Measurements from ENCODE around the gene SDR39U1.

GRCh38 chr14:24408764-24409163 lies 33.8 kb downstream of the SDR39U1 start:
- TF ChIP-seq CTCF (IDR thresholded peaks at IDR 0.05; ENCODE audit: low read depth, low read length, poor library complexity, severe bottlenecking) (no peak), EZH2phosphoT487 (IDR thresholded peaks at IDR 0.05; ENCODE audit: borderline replicate concordance, low read length) (no peak)
